NCI-H2171 (cell line): ENCODE measurements around the gene NRN1L.

Experiments
- DNase-seq: peaks from one replicate; lab custom pipeline; 2025; lab: John Stamatoyannopoulos, UW

The NRN1L gene

DNA sequence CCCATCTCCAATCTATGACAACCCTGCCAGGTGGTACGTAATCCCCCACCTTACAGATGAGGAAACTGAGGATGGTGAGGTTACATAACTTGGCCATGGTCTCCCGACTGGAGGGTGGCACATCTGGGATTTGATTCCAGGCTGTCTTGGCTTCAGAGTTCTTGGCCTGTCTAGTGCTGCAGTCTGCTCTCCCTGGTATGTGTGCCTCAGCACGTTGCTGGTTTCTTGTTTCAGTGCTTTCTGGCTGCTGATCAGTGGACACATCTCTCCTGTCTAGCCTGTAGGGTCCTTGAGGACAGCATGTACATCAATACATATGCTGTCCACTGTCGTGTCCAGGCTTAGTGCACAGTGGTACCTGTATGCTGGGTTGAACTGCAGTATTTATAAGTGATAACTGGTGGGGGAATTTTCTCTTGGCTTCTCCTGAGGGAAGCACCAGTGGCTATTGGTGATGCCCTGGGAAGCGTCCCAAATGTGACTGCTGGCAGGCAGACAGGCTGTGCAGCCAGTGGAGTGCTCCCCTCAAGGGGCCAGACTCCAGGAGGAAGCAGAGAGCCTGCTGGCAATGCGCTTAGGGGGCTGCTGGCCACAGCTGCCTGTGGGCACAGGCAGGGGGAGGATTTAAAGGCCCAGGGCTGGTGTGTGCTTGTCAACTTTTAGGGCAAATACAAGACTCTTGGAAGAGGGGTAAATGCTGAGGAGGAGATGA is 32.6 kb downstream of the NRN1L start:
- DNase-seq, result no peak

DNA sequence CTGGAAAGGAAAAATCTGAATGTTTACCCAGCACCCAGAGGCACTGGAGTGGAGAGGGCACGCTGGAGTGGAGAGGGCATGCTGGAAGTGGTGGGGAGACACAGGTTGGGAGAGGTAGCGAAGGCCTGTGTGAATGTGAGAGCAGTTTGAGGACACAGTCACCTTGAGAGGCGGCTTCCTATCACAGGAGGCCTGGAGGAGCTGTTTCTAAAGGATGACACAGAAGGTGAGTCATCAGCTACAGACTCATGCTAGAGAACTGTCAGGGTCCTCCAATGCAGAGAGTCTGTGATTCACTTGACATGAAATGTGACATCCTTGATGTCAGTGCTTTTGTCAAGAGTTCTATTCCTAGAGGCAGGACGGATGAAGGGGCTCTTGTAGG is 33.2 kb downstream of the NRN1L start:
- no peak for DNase-seq

DNA sequence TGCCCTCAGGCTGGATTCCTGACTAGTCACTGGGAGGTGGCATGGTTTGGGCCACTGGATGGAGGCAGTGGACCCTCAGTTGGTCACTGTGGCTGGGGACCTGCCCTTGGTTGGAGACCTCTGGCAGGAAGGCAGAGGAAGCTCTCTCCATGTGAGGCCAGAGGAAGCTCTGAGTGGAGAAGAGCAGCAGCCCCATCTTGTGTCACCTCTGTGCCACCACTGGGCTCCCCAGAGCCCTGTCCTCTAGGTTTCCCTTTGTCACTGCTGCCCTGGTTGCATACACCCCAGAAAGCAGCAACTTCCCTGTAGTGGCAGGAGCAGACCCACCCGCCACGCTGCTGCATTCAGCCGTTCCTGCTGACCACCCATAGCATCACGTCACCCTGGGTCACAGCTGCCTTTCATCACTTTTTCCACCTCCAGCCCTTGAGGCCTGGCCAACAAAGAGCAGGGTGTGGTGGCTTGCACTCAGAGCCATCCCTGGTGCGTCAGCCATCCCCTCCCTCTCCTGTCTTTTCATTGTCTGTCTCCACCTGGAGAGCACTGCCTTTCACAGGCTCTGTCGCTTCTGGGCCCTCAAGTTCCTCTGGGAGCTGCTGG is 35.0 kb downstream of the NRN1L start:
- DNase-seq, result no peak

DNA sequence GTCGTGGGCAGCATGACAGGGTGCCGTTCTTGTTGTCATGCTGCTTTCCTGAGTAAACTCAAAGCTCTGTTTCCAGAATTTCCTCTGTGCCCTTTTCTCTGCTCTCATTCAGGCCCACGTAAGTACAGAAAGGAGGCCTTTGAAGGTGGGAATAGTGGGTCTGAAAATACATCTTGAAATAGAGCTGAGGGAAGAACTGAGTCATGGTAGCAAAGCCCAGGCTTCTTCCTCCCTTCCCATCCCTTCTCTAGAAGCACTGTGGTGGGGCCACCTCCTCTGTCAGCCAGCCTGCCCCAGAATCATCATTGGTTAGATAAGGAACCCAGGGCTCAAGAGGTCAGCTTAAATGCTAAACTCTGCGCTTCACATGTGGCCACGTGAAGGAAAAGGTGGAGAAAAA is 37.5 kb downstream of the NRN1L start:
- DNase-seq, result no peak

DNA sequence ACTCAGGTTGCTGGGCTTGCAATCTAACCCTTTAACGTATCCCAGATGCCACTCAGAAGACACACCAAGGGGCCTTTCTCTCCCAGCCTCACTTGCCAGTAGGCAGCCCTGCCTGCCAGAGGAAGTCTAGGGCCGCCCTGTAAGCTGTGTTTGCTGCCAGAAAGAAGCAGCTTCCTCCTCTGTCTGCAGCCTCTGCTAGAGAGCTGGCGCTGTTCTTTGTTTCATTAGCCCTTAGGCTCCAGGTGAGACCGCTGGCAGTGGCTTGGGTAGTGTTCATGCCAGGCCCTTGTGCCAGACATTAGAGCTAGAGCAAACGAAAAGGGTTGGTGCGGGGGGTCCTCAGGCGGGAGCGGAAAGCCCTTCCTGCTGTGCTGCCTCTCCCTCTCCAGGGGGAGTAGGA is 38.1 kb downstream of the NRN1L start:
- DNase-seq, result no peak

DNA sequence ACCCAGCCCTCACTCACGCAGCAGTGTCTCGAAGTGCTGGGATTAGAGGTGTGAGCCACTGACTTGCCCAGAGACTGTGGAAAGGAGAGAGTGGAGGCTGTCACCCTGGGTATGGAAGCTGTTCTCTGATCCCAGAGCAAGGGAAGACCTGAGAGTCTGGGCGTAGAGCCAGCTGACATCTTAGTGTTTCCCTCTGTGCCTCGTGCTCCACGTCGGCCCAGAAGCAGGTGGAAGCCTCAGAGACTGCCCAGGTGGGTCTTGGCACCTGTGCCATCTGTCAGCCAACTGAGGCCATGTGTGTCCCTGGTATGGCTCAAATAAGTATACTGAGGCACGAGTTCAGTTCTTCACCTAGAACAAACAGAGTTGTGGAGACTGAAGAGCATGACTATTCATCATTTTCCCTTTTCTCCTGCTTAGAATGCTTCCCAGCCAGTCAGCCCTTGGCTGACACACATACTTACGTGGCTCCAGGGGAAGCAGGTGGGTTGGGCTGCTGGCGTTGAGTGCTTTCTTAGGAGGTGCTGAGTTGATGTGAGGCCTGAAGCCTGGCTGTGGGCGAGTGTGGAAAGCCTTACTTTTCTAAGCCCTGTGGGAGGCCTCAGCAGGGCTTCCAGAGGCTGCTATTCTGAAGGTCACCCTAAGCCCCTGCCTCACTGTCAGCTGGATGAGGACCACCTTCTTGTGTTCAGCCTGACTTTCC is 38.9 kb downstream of the NRN1L start:
- DNase-seq, result peak; percentile 81

DNA sequence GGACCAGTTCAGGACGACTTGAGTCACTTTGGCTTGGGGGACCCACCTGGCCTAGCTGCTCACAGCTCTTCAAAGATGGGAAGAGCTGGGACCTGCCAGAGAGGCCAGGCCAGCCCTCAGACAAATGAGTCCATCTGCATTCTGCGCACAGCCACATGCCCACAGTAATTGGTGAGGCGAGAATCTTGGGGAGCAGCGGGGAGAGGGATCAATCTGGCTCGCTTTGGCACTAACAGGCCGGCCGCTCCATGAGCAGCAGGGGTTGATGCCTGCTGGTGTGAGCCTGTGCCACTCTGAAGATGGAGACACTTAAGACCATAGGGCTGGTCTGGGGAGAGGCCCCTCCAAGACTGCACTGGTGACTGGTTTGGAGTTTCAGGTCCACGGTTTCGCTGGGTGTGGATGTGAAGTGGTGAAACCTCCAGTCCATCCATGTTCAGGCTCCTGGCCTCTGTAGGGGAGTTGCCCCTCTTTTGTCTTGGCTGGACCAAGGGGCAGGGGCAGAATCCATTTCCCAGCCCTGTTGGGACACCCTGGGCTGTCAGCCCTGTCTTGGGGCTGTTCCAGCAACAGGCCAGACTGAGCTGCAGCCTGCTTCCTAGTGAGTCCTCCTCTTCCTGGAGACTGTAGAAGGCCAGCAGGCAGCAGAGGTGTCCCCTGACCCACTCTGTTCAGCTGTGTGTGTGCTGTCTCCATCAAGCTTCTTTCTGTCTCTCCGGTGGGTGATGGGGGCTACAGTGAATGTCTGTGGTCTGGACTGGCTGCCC is 39.6 kb downstream of the NRN1L start:
- DNase-seq, result no peak

DNA sequence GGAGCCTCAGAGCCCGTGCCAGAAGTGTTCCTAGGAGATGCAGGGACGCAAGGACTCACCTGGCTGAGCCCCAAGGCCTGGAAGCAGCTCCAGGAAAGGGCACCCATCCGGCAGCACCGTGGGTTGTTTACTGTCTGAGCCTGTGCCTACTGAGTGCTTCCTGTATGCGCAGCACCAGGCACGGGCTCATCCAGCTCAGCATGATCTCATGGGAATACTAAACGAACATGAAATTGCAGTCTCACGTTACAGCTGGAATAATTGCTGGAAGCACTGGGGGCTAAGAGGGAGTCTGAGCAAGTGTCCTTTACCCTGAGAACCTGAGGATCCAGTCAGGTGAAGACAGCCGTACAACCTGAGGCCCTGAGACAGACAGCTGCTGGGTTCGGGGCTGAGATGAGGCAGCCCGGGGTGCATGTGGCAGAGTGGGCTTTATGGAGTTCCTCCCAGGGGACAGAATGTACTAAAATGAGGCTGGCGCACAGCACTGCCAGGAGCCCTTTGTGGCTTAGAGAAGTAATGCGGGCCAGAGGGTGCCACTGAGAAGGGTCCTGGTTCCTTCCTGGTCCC is 41.6 kb downstream of the NRN1L start:
- DNase-seq, result peak; percentile 96

DNA sequence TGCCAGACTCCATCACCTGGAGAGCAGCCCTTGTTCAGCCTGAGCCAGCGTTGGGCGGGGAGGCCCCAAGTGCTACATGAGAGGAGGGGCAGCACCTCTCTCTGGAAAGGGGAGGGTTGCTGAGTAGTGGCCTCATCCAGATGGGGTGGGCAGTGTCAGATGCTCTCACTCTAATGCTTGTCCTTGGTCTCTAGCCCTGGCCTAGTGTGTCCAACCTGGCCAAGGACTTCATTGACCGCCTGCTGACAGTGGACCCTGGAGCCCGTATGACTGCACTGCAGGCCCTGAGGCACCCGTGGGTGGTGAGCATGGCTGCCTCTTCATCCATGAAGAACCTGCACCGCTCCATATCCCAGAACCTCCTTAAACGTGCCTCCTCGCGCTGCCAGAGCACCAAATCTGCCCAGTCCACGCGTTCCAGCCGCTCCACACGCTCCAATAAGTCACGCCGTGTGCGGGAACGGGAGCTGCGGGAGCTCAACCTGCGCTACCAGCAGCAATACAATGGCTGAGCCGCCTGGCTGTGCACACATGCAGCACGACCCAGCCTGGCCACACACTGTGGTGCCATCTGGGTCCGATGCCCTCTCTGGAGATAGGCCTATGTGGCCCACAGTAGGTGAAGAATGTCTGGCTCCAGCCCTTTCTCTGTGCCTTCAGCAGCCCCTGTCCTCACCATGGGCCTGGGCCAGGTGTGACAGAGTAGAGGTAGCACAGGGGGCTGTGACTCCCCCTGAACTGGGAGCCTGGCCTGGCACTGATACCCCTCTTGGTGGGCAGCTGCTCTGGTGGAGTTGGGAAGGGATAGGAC is 42.7 kb downstream of the NRN1L start:
- DNase-seq, result no peak

DNA sequence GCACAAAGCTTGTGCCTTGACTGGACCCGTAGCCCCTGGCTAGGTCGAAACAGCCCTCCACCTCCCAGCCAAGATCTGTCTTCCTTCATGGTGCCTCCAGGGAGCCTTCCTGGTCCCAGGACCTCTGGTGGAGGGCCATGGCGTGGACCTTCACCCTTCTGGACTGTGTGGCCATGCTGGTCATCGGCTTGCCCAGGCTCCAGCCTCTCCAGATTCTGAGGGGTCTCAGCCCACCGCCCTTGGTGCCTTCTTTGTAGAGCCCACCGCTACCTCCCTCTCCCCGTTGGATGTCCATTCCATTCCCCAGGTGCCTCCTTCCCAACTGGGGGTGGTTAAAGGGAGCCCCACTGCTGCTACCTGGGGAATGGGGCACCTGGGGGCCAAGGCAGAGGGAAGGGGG is 43.5 kb downstream of the NRN1L start:
- DNase-seq, result no peak

DNA sequence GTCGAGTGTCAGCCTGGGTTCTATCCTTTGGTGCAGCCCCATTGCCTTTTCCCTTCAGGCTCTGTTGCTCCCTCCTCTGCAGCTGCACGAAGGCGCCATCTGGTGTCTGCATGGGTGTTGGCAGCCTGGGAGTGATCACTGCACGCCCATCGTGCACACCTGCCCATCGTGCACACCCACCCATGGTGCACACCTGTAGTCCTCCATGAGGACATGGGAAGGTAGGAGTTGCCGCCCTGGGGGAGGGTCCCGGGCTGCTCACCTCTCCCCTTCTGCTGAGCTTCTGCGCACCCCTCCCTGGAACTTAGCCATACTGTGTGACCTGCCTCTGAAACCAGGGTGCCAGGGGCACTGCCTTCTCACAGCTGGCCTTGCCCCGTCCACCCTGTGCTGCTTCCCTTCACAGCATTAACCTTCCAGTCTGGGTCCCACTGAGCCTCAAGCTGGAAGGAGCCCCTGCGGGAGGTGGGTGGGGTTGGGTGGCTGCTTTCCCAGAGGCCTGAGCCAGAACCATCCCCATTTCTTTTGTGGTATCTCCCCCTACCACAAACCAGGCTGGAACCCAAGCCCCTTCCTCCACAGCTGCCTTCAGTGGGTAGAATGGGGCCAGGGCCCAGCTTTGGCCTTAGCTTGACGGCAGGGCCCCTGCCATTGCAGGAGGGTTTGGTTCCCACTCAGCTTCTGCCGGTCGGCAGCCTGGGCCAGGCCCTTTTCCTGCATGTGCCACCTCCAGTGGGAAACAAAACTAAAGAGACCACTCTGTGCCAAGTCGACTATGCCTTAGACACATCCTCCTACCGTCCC is 44.1 kb downstream of the NRN1L start:
- DNase-seq, result peak; percentile 69

DNA sequence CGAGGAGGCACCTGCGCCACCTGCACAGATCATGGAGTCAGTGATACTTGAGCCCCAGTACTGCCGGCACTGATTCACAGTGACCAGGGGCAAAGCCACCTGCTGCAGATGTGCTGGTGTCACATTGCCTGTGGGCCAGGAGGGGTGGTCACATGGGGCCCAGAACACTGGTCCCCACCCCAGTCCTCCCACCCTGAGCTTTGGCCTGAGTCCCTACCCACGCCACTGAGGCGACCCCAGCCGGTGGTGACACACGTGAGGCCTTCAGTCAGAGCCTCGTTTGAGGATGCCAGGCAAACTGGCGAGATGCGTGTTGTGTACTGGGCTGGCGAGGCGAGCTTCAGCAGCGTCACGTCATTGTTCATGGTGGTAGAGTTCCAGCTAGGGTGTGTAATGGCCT is 45.5 kb downstream of the NRN1L start:
- DNase-seq, result no peak

DNA sequence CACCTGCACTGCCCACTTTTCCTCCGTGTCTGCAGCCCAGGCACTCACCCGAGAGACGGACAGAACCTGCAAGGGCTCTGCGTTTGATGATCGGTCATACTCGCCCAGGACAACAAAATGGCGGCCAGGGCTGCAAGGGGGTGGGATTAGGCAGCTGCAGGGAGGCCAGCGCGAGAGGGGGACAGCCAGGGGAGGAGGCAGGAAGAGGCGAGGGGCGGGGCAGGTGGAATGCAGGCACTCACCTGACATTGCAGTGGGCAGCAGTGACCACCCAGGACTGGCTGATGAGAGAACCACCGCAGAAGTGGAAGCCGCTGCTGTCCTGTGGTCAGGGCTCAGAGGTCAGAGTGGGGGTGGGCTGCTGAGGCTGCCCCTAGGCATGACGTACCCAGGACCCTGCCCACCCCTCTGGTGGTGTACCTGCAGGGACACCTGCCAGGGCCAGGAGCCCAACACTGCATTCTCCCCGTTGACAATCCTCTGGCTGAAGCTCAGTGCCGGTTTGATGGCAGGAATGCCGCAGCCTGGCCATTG is 46.1 kb downstream of the NRN1L start:
- DNase-seq, result no peak

DNA sequence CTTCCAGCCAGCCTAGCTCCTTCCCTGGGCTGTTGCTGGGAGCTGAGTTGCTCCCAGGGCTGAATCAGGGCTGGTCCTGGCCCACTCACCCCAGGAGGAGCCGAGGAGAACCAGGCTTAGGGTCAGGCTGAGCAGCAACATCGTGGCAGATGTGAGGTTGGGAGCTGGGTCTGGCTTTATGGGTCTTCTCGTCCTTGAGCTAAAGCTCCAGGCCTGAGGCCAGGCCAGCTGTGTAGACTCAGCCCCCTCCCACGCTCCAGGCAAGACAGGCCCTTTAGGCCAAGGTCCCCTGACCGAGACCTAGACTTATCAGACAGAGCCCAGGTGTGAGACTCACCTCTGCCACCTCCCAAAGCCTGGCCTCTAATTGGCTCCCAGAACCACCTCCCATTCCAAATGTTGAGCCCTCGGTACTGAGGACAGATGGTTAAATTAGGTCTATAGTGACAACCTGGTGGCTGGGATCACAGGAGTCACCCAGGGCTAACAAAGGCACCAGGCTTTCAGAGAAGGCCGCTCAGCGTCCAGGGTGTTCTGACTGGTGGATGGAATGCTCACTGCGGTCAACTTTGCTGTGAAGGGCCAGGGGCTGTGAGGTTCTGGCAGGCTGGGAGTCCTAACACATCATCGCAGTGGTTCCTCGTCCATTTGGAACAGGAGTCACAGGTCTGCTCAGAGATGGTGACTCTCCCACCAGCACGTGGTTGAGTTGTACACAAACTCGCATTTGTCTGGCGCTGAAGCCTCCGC is 47.2 kb downstream of the NRN1L start, which contains the start of gene CTRL:
TSS of gene CTRL (minus strand) at position 151 of the 750 bp plus-strand sequence. CDS start at position 141, 10 bp downstream.
- no peak for DNase-seq

DNA sequence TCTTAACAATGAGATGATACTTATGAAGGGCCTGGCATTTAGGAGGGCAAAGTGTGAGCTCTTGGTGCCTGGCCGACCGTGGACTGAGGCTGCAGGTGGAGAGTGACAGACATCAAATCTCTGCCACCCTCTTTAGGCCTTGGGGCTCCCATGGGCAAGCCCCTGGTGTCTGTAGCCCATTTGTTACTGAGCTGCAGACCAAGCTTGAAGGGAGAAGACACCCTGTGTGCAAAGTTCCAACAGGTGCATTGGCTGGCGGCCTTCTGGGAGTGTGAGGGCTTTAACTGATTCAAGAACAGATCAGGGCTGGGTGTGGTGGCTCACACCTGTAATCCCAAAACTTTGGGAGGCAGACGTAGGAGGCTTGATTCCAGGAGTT is 47.8 kb downstream of the NRN1L start:
- DNase-seq, result no peak

DNA sequence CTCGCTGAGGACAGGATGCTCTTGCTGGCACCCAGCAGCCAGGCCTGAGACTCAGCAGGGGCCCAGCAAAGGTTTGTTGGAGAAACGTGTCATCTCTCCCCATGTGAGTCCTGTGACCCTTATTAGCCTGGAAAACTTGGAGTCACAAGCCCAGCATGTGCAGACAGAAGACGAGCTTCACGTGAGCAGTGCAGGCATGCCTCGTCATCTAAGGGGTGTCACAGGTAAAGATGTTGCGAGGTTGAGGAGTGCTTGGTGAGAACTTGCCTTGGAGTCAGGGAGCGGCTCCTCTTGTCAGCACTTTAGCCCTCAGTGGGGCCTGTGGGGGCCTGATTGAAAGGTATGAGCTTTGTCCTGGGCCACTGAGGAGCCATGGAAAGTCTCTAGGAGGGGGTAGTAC is 49.1 kb downstream of the NRN1L start:
- DNase-seq, result no peak

DNA sequence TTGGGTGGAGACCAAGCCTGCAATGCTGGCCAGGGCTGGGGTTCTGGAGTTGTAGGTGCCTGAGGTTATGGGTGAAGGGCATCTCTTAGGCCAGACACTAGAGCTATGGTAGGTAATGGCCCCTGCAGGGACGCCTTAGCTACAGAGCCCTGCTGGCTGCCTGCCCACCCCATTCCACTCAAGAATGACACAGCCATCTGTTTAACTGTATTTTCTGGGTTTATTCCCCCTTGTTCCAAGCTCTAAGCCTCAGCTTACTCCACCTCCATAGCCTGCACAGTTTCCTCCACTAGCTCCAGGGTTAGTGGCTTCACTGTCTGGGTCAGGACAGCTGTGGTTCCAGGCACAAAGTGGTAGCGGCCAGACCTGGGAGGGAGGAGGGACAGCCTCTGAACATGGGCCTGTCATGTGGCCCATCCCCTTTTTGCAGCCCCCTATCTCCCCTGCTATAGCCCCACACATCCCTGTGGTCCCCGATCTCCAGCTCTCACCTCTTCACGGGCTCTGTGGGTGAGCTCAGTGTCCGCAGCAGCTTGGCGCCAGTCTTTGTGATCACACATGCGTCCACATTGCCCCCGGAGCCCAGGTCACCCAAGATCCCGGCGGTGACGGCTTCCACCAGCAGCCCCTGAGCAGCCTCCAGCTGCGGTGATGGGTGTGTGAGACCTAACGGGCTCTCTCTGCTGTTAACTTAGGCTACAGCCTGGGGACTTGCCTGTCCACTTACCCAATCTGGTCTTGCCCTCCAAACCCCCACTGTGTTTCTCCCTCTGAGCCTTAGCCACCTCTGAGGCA is 49.8 kb downstream of the NRN1L start:
- DNase-seq, result no peak

DNA sequence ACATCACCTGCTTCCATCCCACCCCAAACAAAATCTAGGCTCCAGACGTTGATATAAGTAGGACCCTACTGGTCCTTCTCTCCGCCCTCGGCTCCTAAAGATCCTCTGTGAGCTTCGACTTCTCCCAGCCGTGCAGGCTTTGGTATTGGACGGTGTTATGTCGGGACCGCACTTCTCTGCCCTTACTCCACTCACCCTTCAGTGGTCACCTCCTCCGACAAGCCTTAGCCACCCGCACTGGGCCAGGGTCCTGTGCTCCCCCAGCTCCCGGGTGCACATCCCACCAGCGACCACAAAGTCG is 50.4 kb downstream of the NRN1L start:
- DNase-seq, result no peak
